ENCODE data around the gene RGS9BP. TPM values are rescaled to one million over a fixed set of nuclear protein-coding genes. Genes with fewer than 3 reads are reported as not detected.

RGS9BP gene
- total and polyA plus RNA-seq, 2 experiments from 2014 or later, result 0.83 TPM; not detected in 1

DNA sequence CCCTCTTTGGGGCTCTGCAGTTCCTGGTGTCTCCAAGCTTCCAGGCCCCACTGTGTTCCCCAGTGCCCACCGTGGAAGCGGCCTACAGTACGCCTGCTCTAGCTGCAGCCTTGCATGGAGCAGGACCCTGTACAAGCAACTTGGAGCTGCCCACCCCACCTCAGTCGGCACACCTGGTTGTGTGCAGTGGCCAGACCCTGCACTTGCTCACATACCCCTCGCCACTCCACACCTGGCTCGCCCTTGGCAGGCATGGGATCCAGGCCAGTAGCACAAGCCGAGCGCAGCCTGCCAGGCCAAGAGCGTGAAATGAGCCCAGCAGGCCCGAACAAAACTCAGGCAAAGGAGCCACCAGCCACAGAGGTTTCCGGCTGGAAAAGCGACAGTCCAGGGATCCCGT is 37.0 kb upstream of the RGS9BP start (continued):
- TF ChIP-seq, protein P1, sequence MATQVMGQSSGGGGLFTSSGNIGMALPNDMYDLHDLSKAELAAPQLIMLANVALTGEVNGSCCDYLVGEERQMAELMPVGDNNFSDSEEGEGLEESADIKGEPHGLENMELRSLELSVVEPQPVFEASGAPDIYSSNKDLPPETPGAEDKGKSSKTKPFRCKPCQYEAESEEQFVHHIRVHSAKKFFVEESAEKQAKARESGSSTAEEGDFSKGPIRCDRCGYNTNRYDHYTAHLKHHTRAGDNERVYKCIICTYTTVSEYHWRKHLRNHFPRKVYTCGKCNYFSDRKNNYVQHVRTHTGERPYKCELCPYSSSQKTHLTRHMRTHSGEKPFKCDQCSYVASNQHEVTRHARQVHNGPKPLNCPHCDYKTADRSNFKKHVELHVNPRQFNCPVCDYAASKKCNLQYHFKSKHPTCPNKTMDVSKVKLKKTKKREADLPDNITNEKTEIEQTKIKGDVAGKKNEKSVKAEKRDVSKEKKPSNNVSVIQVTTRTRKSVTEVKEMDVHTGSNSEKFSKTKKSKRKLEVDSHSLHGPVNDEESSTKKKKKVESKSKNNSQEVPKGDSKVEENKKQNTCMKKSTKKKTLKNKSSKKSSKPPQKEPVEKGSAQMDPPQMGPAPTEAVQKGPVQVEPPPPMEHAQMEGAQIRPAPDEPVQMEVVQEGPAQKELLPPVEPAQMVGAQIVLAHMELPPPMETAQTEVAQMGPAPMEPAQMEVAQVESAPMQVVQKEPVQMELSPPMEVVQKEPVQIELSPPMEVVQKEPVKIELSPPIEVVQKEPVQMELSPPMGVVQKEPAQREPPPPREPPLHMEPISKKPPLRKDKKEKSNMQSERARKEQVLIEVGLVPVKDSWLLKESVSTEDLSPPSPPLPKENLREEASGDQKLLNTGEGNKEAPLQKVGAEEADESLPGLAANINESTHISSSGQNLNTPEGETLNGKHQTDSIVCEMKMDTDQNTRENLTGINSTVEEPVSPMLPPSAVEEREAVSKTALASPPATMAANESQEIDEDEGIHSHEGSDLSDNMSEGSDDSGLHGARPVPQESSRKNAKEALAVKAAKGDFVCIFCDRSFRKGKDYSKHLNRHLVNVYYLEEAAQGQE (IDR thresholded peaks at IDR 0.05; ENCODE audit: unreplicated experiment), result no peak
- TF ChIP-seq POLR2AphosphoS5 (IDR thresholded peaks at IDR 0.05; ENCODE audit: low read depth), result no peak

DNA sequence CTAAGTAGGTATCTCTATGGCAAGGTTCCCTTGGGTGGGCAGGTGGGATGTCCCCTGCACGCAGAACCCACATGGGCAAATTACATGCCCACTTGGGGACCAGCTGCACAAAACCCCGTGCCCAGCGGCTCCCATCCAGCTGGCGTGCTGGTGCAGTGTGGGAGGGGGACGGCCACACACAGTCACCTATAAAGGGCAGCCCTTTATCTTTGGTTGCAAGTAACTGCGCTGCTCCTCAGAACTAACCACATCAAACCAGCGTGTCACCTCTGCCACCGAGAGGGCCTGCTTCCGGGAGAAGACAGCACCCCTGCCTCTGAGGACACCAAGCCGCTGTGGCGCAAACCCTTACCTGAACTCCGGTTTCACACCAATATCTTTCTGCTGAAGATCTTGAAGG is 32.9 kb upstream of the RGS9BP start:
- no peaks in the 10 kb centered on the region for H3K27me3 ChIP-seq (ENCODE audit: insufficient read depth)
- Mint-ChIP-seq H3K27ac (no peak overlapping the region), H3K4me3 (no peak overlapping the region), H3K4me1 (no peaks in the 10 kb centered on the region), H3K36me3 (ENCODE audit: low read depth) (peaks cover 69% of the 10 kb centered on the region), H3K9me3 (no peaks in the 10 kb centered on the region), H3K27me3 (ENCODE audit: insufficient read depth, low read depth, poor library complexity) (no peaks in the 10 kb centered on the region)
- H3K4me1 ChIP-seq (ENCODE audit: insufficient read depth), result no peaks in the 10 kb centered on the region
- no peaks in the 10 kb centered on the region for H4K20me1 ChIP-seq (replicated peaks; ENCODE audit: insufficient read depth)
- H3K79me2 ChIP-seq (replicated peaks; ENCODE audit: insufficient read depth), result no peaks in the 10 kb centered on the region
- H3F3A ChIP-seq (replicated peaks; ENCODE audit: low read depth), result no peaks in the 10 kb centered on the region
- H3K36me3 ChIP-seq (ENCODE audit: insufficient read depth), result peaks cover 22% of the 10 kb centered on the region
- no peak overlapping the region for H3K4me2 ChIP-seq
- TF ChIP-seq CREB1 (CRISPR knock-in tag; IDR thresholded peaks at IDR 0.05; ENCODE audit: low read depth), result no peak
- no peak overlapping the region for H2AFZ ChIP-seq
- H3K9me2 ChIP-seq (ENCODE audit: insufficient read depth), result no peaks in the 10 kb centered on the region
- no peak overlapping the region for H3K27ac ChIP-seq (ENCODE audit: low read depth)
- DNase-seq (ENCODE audit: low spot score), result no peak
- ATAC-seq, result no peak
- no peak overlapping the region for H3K4me3 ChIP-seq

DNA sequence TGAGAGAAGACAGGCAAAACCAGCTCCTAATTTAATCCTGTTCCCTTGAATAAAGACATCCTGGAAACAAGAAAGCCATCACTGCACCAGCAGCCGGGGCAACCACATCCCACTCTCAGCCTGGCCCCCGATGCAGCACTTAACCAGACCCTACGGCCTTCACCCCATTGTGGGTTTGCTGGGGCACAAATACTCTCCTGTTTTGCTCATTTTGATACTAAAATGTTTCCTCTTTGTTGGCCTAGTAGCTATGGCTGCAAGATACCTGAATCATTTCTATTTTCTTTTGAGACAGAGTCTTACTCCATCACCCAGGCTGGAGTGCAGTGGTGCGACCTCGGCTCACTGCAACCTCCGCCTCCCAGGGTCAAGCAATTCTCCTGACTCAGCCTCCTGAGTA is 29.1 kb upstream of the RGS9BP start:
- H3K27ac Mint-ChIP-seq, result no peak overlapping the region
- no peaks in the 10 kb centered on the region for H4K20me1 ChIP-seq (replicated peaks; ENCODE audit: insufficient read depth)
- no peaks in the 10 kb centered on the region for H3K79me2 ChIP-seq (replicated peaks; ENCODE audit: insufficient read depth)
- H3K4me3 Mint-ChIP-seq, result no peak overlapping the region
- no peaks in the 10 kb centered on the region for H3K9me3 Mint-ChIP-seq
- H3K36me3 Mint-ChIP-seq (ENCODE audit: low read depth), result peaks cover 58% of the 10 kb centered on the region
- H3K4me1 ChIP-seq (ENCODE audit: insufficient read depth), result no peaks in the 10 kb centered on the region
- no peak overlapping the region for H3K4me3 ChIP-seq
- DNase-seq (ENCODE audit: low spot score) (no peak), ATAC-seq (no peak)
- no peaks in the 10 kb centered on the region for H3K27me3 ChIP-seq (ENCODE audit: insufficient read depth)
- peaks cover under 1% of the 10 kb centered on the region; the same call in 2 of the 3 replicates for H3K4me1 Mint-ChIP-seq
- H3K27ac ChIP-seq (ENCODE audit: low read depth), result no peak overlapping the region
- no peak overlapping the region for H2AFZ ChIP-seq
- peaks cover 16% of the 10 kb centered on the region for H3K36me3 ChIP-seq (ENCODE audit: insufficient read depth)
- no peaks in the 10 kb centered on the region for H3K9me2 ChIP-seq (ENCODE audit: insufficient read depth)
- H3K4me2 ChIP-seq, result no peak overlapping the region
- H3K27me3 Mint-ChIP-seq (ENCODE audit: insufficient read depth, low read depth, poor library complexity), result no peaks in the 10 kb centered on the region
- no peaks in the 10 kb centered on the region for H3F3A ChIP-seq (replicated peaks; ENCODE audit: low read depth)
- TF ChIP-seq NANOG (IDR thresholded peaks at IDR 0.05; ENCODE audit: borderline replicate concordance), result no peak
- TF ChIP-seq, protein P2, sequence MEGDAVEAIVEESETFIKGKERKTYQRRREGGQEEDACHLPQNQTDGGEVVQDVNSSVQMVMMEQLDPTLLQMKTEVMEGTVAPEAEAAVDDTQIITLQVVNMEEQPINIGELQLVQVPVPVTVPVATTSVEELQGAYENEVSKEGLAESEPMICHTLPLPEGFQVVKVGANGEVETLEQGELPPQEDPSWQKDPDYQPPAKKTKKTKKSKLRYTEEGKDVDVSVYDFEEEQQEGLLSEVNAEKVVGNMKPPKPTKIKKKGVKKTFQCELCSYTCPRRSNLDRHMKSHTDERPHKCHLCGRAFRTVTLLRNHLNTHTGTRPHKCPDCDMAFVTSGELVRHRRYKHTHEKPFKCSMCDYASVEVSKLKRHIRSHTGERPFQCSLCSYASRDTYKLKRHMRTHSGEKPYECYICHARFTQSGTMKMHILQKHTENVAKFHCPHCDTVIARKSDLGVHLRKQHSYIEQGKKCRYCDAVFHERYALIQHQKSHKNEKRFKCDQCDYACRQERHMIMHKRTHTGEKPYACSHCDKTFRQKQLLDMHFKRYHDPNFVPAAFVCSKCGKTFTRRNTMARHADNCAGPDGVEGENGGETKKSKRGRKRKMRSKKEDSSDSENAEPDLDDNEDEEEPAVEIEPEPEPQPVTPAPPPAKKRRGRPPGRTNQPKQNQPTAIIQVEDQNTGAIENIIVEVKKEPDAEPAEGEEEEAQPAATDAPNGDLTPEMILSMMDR (conservative IDR thresholded peaks at IDR 0.05; ENCODE audit: low read depth in 2 of 2), result no peak
- no peak for TF ChIP-seq EZH2 (IDR thresholded peaks at IDR 0.05; ENCODE audit: low read depth, unreplicated experiment)
- TF ChIP-seq ZNF114 (CRISPR knock-in tag; IDR thresholded peaks at IDR 0.05), result no peak
- TF ChIP-seq POLR2AphosphoS5 (IDR thresholded peaks at IDR 0.05; ENCODE audit: low read depth), result no peak
- TF ChIP-seq, protein P3, sequence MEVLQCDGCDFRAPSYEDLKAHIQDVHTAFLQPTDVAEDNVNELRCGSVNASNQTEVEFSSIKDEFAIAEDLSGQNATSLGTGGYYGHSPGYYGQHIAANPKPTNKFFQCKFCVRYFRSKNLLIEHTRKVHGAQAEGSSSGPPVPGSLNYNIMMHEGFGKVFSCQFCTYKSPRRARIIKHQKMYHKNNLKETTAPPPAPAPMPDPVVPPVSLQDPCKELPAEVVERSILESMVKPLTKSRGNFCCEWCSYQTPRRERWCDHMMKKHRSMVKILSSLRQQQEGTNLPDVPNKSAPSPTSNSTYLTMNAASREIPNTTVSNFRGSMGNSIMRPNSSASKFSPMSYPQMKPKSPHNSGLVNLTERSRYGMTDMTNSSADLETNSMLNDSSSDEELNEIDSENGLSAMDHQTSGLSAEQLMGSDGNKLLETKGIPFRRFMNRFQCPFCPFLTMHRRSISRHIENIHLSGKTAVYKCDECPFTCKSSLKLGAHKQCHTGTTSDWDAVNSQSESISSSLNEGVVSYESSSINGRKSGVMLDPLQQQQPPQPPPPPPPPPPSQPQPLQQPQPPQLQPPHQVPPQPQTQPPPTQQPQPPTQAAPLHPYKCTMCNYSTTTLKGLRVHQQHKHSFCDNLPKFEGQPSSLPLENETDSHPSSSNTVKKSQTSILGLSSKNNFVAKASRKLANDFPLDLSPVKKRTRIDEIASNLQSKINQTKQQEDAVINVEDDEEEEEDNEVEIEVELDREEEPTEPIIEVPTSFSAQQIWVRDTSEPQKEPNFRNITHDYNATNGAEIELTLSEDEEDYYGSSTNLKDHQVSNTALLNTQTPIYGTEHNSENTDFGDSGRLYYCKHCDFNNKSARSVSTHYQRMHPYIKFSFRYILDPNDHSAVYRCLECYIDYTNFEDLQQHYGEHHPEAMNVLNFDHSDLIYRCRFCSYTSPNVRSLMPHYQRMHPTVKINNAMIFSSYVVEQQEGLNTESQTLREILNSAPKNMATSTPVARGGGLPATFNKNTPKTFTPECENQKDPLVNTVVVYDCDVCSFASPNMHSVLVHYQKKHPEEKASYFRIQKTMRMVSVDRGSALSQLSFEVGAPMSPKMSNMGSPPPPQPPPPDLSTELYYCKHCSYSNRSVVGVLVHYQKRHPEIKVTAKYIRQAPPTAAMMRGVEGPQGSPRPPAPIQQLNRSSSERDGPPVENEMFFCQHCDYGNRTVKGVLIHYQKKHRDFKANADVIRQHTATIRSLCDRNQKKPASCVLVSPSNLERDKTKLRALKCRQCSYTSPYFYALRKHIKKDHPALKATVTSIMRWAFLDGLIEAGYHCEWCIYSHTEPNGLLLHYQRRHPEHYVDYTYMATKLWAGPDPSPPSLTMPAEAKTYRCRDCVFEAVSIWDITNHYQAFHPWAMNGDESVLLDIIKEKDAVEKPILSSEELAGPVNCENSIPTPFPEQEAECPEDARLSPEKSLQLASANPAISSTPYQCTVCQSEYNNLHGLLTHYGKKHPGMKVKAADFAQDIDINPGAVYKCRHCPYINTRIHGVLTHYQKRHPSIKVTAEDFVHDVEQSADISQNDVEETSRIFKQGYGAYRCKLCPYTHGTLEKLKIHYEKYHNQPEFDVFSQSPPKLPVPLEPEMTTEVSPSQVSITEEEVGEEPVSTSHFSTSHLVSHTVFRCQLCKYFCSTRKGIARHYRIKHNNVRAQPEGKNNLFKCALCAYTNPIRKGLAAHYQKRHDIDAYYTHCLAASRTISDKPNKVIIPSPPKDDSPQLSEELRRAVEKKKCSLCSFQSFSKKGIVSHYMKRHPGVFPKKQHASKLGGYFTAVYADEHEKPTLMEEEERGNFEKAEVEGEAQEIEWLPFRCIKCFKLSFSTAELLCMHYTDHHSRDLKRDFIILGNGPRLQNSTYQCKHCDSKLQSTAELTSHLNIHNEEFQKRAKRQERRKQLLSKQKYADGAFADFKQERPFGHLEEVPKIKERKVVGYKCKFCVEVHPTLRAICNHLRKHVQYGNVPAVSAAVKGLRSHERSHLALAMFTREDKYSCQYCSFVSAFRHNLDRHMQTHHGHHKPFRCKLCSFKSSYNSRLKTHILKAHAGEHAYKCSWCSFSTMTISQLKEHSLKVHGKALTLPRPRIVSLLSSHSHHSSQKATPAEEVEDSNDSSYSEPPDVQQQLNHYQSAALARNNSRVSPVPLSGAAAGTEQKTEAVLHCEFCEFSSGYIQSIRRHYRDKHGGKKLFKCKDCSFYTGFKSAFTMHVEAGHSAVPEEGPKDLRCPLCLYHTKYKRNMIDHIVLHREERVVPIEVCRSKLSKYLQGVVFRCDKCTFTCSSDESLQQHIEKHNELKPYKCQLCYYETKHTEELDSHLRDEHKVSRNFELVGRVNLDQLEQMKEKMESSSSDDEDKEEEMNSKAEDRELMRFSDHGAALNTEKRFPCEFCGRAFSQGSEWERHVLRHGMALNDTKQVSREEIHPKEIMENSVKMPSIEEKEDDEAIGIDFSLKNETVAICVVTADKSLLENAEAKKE (CRISPR knock-in tag; IDR thresholded peaks at IDR 0.05), result no peak
- no peak for TF ChIP-seq EZH2phosphoT487 (IDR thresholded peaks at IDR 0.05; ENCODE audit: unreplicated experiment)
